IMR-90 (cell line): ENCODE data around the gene MEGF11.

Experiments
- POLR2A ChIP-seq: IDR thresholded peaks from 2 replicates; pipeline ENCODE4 v1.6.1; 2012; ENCODE audit warnings: mild to moderate bottlenecking, low read depth, low read length
- TF ChIP-seq, protein P1 (sequence below): conservative IDR thresholded peaks from 2 replicates; pipeline ENCODE4 v1.5.1; 2012; ENCODE audit warnings: mild to moderate bottlenecking, low read depth, low read length, improper control_type of control experiment

DNA sequence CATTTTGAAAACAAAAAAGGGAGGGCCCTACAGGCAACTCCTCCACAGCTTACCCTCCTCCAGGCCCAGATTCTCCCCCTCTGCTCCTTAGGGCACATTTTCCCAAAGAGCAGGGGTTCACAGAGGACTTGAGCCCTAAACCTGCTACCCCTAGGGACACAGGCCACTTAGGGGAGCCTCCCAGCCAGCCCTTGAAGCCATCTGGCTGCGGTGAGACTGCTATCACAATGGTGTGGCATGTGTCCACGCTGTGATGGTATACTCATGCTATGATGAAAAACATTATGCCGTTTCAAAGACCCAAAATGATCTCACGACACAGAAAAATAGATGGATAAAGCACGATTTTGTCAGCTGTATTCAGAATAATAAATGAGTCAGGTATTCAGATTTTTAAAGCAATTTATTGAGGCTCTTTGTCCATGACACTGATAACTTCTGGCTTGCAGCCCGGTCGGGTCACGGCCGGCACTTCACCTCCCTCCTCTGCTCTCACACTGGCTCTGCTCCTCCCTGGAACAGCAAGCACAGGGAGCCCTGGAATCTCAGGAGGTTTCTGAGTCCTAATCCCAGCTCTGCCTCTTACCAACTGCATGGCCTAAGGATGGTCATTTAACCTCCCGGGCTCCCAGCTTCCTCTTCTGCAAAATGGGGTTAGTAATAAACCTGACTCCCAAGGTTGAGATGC is 115.3 kb downstream of the MEGF11 start:
- TF ChIP-seq, protein P1, sequence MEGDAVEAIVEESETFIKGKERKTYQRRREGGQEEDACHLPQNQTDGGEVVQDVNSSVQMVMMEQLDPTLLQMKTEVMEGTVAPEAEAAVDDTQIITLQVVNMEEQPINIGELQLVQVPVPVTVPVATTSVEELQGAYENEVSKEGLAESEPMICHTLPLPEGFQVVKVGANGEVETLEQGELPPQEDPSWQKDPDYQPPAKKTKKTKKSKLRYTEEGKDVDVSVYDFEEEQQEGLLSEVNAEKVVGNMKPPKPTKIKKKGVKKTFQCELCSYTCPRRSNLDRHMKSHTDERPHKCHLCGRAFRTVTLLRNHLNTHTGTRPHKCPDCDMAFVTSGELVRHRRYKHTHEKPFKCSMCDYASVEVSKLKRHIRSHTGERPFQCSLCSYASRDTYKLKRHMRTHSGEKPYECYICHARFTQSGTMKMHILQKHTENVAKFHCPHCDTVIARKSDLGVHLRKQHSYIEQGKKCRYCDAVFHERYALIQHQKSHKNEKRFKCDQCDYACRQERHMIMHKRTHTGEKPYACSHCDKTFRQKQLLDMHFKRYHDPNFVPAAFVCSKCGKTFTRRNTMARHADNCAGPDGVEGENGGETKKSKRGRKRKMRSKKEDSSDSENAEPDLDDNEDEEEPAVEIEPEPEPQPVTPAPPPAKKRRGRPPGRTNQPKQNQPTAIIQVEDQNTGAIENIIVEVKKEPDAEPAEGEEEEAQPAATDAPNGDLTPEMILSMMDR, result no peak
- TF ChIP-seq POLR2A, result no peak
